Endodermal cell (in vitro differentiated cells): ENCODE measurements around the gene ICAM4. TPM values are rescaled to one million over a fixed set of nuclear protein-coding genes. Genes with fewer than 3 reads are reported as not detected.

ENCODE experiments used
- DNase-seq: peaks from one replicate; pipeline ENCODE4 v3.0.0-alpha.2; 2017
- H3K27ac ChIP-seq: 2 replicates; pipeline ENCODE4 v1.5.1; 2013; ENCODE audit warnings: mild to moderate bottlenecking, low read depth, low read length, moderate library complexity
- H3K27me3 ChIP-seq: 2 replicates; pipeline ENCODE4 v1.6.1; 2013; ENCODE audit warnings: mild to moderate bottlenecking, low read length, moderate library complexity; ENCODE audit not compliant: insufficient read depth, control insufficient read depth, poor library complexity, severe bottlenecking
- H3K36me3 ChIP-seq: 2 replicates; pipeline ENCODE4 v1.7.0; 2013; ENCODE audit warnings: mild to moderate bottlenecking, low read length, moderate library complexity; ENCODE audit not compliant: control insufficient read depth, insufficient read depth
- H3K4me1 ChIP-seq: one replicate; pipeline ENCODE4 v1.7.0; 2013; ENCODE audit warnings: low read length; ENCODE audit not compliant: control insufficient read depth, insufficient read depth
- H3K4me3 ChIP-seq: 2 replicates; pipeline ENCODE4 v1.5.1; 2013; ENCODE audit warnings: mild to moderate bottlenecking, low read length, moderate library complexity
- H3K9ac ChIP-seq: 2 replicates; pipeline ENCODE4 v1.6.1; 2013; ENCODE audit warnings: mild to moderate bottlenecking, low read length, moderate library complexity; ENCODE audit not compliant: poor library complexity, severe bottlenecking; ENCODE audit errors: extremely low read depth
- H3K9me3 ChIP-seq: 2 replicates; pipeline ENCODE4 v1.6.1; 2013; ENCODE audit warnings: mild to moderate bottlenecking, low read length, moderate library complexity; ENCODE audit not compliant: control insufficient read depth
- H3K27ac Mint-ChIP-seq: 2 replicates; pipeline ENCODE4 v1.8.0; 2020; ENCODE audit warnings: mixed read lengths
- H3K27me3 Mint-ChIP-seq: 2 replicates; pipeline ENCODE4 v1.8.0; 2021; ENCODE audit warnings: mild to moderate bottlenecking, mixed read lengths; ENCODE audit not compliant: insufficient read depth
- H3K36me3 Mint-ChIP-seq: 2 replicates; pipeline ENCODE4 v1.8.0; 2020; ENCODE audit warnings: low read depth, mixed read lengths
- H3K4me1 Mint-ChIP-seq: 2 replicates; pipeline ENCODE4 v1.8.0; 2020; ENCODE audit warnings: mixed read lengths
- H3K4me3 Mint-ChIP-seq: 2 replicates; pipeline ENCODE4 v1.8.0; 2020; ENCODE audit warnings: mild to moderate bottlenecking, moderate library complexity, mixed read lengths
- H3K9me3 Mint-ChIP-seq: 2 replicates; pipeline ENCODE4 v1.8.0; 2020; ENCODE audit warnings: mild to moderate bottlenecking, mixed read lengths
- CTCF ChIP-seq: fragments of 200-600 bp; sonication (generic); conservative IDR thresholded peaks from 2 replicates; pipeline ENCODE4 v1.5.0; 2021; ENCODE audit warnings: antibody characterized with exemption, mild to moderate bottlenecking
- WGBS, 2 experiments: methylation state at CpG; one replicate each; pipeline versions ENCODE4 v1.1.5 to v1.1.7; 2013; ENCODE audit warnings: missing lambda C conversion rate in 2 of 2, mixed read lengths in 1 of 2; ENCODE audit not compliant: insufficient coverage in 1 of 2, insufficient read length in 1 of 2; 5-methylcytosine and 5-hydroxymethylcytosine counted together
- total RNA-seq, 2 donors: library from RNA; stranded (reverse); fragmentation: NEBNext Ultra II Directional in 1 of 2; extraction: Animal tissue kit (Norgen Biotek cat#: 25700) in 1 of 2; gene quantifications; 2 replicates in 1 of 2; 3 replicates in 1 of 2; pipeline ENCODE4 v1.2.1, GENCODE V29; 2021

Gene ICAM4
- total RNA-seq, 2 donors from 2014 or later: 0.44 TPM; not detected in 1

- H3K27ac Mint-ChIP-seq: no peak within 1 kb of the TSS
- H3K4me3 Mint-ChIP-seq: peak within 1 kb of the TSS; percentile 42
- Histone ChIP-seq H3K36me3 (no peaks in the 10 kb centered on the region), H3K9ac (no peak within 1 kb of the TSS), H3K27ac (no peak within 1 kb of the TSS), H3K4me3 (peak within 1 kb of the TSS; percentile 56), H3K4me1 (peaks cover 3% of the 10 kb centered on the region), H3K9me3 (no peaks in the 10 kb centered on the region), H3K27me3 (peaks cover 98% of the 10 kb centered on the region)
- peak; percentile 2 for TF ChIP-seq CTCF
- 3 to 12% methylated on average over 4 to 41 of the region's 45 CpGs for WGBS, 2 experiments
- peaks cover 5% of the 10 kb centered on the region for H3K9me3 Mint-ChIP-seq
- H3K27me3 Mint-ChIP-seq: peaks cover 96% of the 10 kb centered on the region
- DNase-seq: no peak
- H3K4me1 Mint-ChIP-seq: peaks cover 10% of the 10 kb centered on the region
- H3K36me3 Mint-ChIP-seq: no peaks in the 10 kb centered on the region
Measured at GRCh38 chr19:10289836-10290356, 3.1 kb downstream of the ICAM4 start, which contains the start of gene ICAM5. Gene ICAM5, plus strand, starts transcription at chr19:10289952. Its CDS starts 92 bp downstream, at chr19:10290044.

GRCh38 chr19:10290357-10290875 is 3.7 kb downstream of the ICAM4 start:
- peak; percentile 75 for DNase-seq
- Histone ChIP-seq H3K9ac (no peak overlapping the region), H3K9me3 (no peaks in the 10 kb centered on the region), H3K27me3 (peaks cover 100% of the 10 kb centered on the region), H3K27ac (no peak overlapping the region), H3K4me3 (no peak overlapping the region), H3K4me1 (peaks cover 3% of the 10 kb centered on the region), H3K36me3 (no peaks in the 10 kb centered on the region)
- WGBS, 2 experiments: 2% methylated on average over 24 to 30 of the region's 30 CpGs
- Mint-ChIP-seq H3K9me3 (peaks cover 5% of the 10 kb centered on the region), H3K27ac (no peak overlapping the region), H3K27me3 (peaks cover 100% of the 10 kb centered on the region), H3K4me3 (peak overlapping the region; percentile 42), H3K36me3 (no peaks in the 10 kb centered on the region), H3K4me1 (peaks cover 10% of the 10 kb centered on the region)
- no peak for TF ChIP-seq CTCF

GRCh38 chr19:10290876-10291553 is 4.3 kb downstream of the ICAM4 start:
- H3K4me1 Mint-ChIP-seq: peaks cover 14% of the 10 kb centered on the region
- TF ChIP-seq CTCF: no peak
- Histone ChIP-seq H3K4me1 (peaks cover 3% of the 10 kb centered on the region), H3K36me3 (no peaks in the 10 kb centered on the region), H3K27ac (no peak overlapping the region), H3K9me3 (no peaks in the 10 kb centered on the region), H3K27me3 (peaks cover 100% of the 10 kb centered on the region), H3K9ac (no peak overlapping the region), H3K4me3 (peak overlapping the region; percentile 56)
- peaks cover 9% of the 10 kb centered on the region for H3K9me3 Mint-ChIP-seq
- H3K4me3 Mint-ChIP-seq: peak overlapping the region; percentile 42
- no peaks in the 10 kb centered on the region for H3K36me3 Mint-ChIP-seq
- H3K27ac Mint-ChIP-seq: no peak overlapping the region
- WGBS, 2 experiments: 1 to 2% methylated on average over 20 to 57 of the region's 57 CpGs
- DNase-seq: peak; percentile 82
- H3K27me3 Mint-ChIP-seq: peaks cover 100% of the 10 kb centered on the region
